Heart left ventricle (tissue), 13 donors: ENCODE data around the gene PCNT.

Experiments
- CTCF ChIP-seq, 12 donors: fragments of 200-600 bp; sonication (generic) in 4 of 12; IDR thresholded peaks; one replicate each; pipeline versions ENCODE4 v1.5.0 to v1.8.0; 2018 to 2022; ENCODE audit warnings: antibody characterized with exemption in 12 of 12, mild to moderate bottlenecking in 5 of 12
- POLR2A ChIP-seq, 2 donors: fragments of 450-650 bp; IDR thresholded peaks; one replicate each; pipeline ENCODE4 v1.6.1; 2017; ENCODE audit warnings: antibody characterized with exemption in 2 of 2, mild to moderate bottlenecking in 2 of 2, moderate library complexity in 2 of 2
- donor health status: ischemic (EF 13 %, LVEDD 7.1; RV severe dilation, severe dysfunction).
- donor health status: DM: no; HTN: yes; CAD: no.
- donor health status: DM: no; HTN: no; CAD: no.
- donor health status: ischemic (EF 25% LVEDD 6.9; RV normal size, moderate dysfunction).
- donor health status: ischemic (EF 25% LVEDD 5.7; RV mildly dilated, moderate dysfunction).
- donor health status: ischemic (EF 35%, LVEDD 5.7; RV mildly dilated, moderate dysfunction).
- donor health status: nonischemic (EF 11% LVEDD 7.7; RV severe dilation, severe dysfunction).
- donor health status: DM: yes; HTN: yes; CAD: no.
- donor health status: PGD.
- donor health status: ischemic (EF 29% LVEDD 5.4; RV normal size, mild dysfunction).
- donor health status: nonischemic (EF 23%, LVEDD 6.1; RV moderate dilation, normal function).

GRCh38 chr21:46301759-46302158 is 22.2 kb upstream of the PCNT start:
- TF ChIP-seq CTCF (IDR thresholded peaks at IDR 0.05) (no peak), POLR2A (IDR thresholded peaks at IDR 0.05) (no peak)
